A673 (cell line): ENCODE measurements around the gene SMYD3. TPM values are rescaled to one million over a fixed set of nuclear protein-coding genes. Genes with fewer than 3 reads are reported as not detected.

Experiments used
- BruUV-seq: library from RNA; stranded (reverse); fragments of 400-500 nt; replicated peaks from 2 replicates; lab custom pipeline; 2021; lab: Mats Ljungman, UMichigan
- CTCF ChIA-PET: fragments of 300-600 bp; sonication (Branson Sonifier 250); formaldehyde crosslinking; loops from one replicate; lab custom pipeline; 2022; ENCODE audit warnings: antibody characterized with exemption; lab: Charles Lee
- POLR2A ChIA-PET: fragments of 300-600 bp; sonication (Branson Sonifier 250); formaldehyde crosslinking; loops from one replicate; lab custom pipeline; 2022; ENCODE audit warnings: antibody characterized with exemption; ENCODE audit not compliant: low non-redundant PET; lab: Charles Lee
- DNase-seq: peaks from one replicate; pipeline ENCODE4 v3.0.0-alpha.2; 2015; ENCODE audit warnings: low spot score
- H3K27ac ChIP-seq: fragments of 200-600 bp; sonication (generic); 2 replicates; pipeline ENCODE4 v1.5.1; 2016; ENCODE audit warnings: mixed run types, low read depth, mild to moderate bottlenecking, mixed read lengths, antibody characterized with exemption, low read length; ENCODE audit not compliant: poor library complexity, severe bottlenecking
- H3K27me3 ChIP-seq: fragments of 200-600 bp; sonication (generic); replicated peaks from 2 replicates; pipeline ENCODE4 v1.6.1; 2017; ENCODE audit warnings: mixed run types, low read depth, mild to moderate bottlenecking, mixed read lengths, antibody characterized with exemption, low read length; ENCODE audit not compliant: insufficient read depth, poor library complexity
- H3K36me3 ChIP-seq: fragments of 200-600 bp; sonication (generic); 2 replicates; pipeline ENCODE4 v1.6.1; 2016; ENCODE audit warnings: mixed run types, mild to moderate bottlenecking, mixed read lengths, antibody characterized with exemption, low read length; ENCODE audit not compliant: insufficient read depth, poor library complexity, severe bottlenecking
- H3K4me1 ChIP-seq: fragments of 200-600 bp; sonication (generic); 2 replicates; pipeline ENCODE4 v1.6.1; 2017; ENCODE audit warnings: mixed run types, mild to moderate bottlenecking, mixed read lengths, antibody characterized with exemption, low read length; ENCODE audit not compliant: insufficient read depth, poor library complexity, severe bottlenecking
- H3K4me3 ChIP-seq: fragments of 200-600 bp; sonication (generic); 2 replicates; pipeline ENCODE4 v1.5.1; 2016; ENCODE audit warnings: low read depth, mixed run types, mild to moderate bottlenecking, mixed read lengths, low read length; ENCODE audit not compliant: poor library complexity, severe bottlenecking
- H3K9me3 ChIP-seq: fragments of 200-600 bp; sonication (generic); 2 replicates; pipeline ENCODE4 v1.6.1; 2016; ENCODE audit warnings: mixed run types, low read depth, mild to moderate bottlenecking, mixed read lengths, antibody characterized with exemption, low read length; ENCODE audit not compliant: poor library complexity, severe bottlenecking
- CTCF ChIP-seq: fragments of 300-800, 200-600 bp; sonication (generic); conservative IDR thresholded peaks from 2 replicates; pipeline ENCODE4 v1.5.1; 2017; ENCODE audit warnings: low read depth, mild to moderate bottlenecking, antibody characterized with exemption, low read length, moderate library complexity, mixed read lengths
- EZH2 ChIP-seq: fragments of 200-600 bp; sonication (generic); IDR thresholded peaks from 2 replicates; pipeline ENCODE4 v1.6.1; 2017; ENCODE audit warnings: borderline replicate concordance, low read depth, mild to moderate bottlenecking, mixed read lengths, antibody characterized with exemption, low read length; ENCODE audit not compliant: poor library complexity, severe bottlenecking
- intact Hi-C: fragments of 100-400 bp; cut with micrococcal nuclease; formaldehyde crosslinking; loops from one replicate; pipeline ENCODE4 v1.10.0; 2022; ENCODE audit not compliant: unreplicated experiment
- total RNA-seq: library from RNA; stranded (reverse); gene quantifications from 2 replicates; pipeline ENCODE4 v1.2.3, GENCODE V29; 2021

SMYD3 gene
- total RNA-seq, 1 experiment from 2014 or later, result 29.0 TPM

GRCh38 chr1:246462986-246463385, 44.1 kb downstream of the SMYD3 start:
- no peaks in the 10 kb centered on the region for H3K27me3 ChIP-seq
- no peak for DNase-seq
- H3K4me3 ChIP-seq, result no peak overlapping the region
- H3K4me1 ChIP-seq, result no peaks in the 10 kb centered on the region
- no TSS peak for BruUV-seq
- CTCF ChIA-PET, result no interaction called here
- TF ChIP-seq CTCF (no peak), EZH2 (no peak)
- H3K27ac ChIP-seq, result no peak overlapping the region
- H3K36me3 ChIP-seq, result no peaks in the 10 kb centered on the region
- POLR2A ChIA-PET, result no interaction called here
- no peaks in the 10 kb centered on the region for H3K9me3 ChIP-seq
- intact Hi-C loops, result no loop called here

- ChIA-PET POLR2A (no interaction called here), CTCF (interaction anchor here (0.6 kb wide), 1 partner anchor 663 kb away, joined by 5 read pairs; no protein-coding TSS in a partner anchor)
- Histone ChIP-seq H3K4me1 (no peaks in the 10 kb centered on the region), H3K27ac (no peak overlapping the region), H3K27me3 (no peaks in the 10 kb centered on the region), H3K36me3 (no peaks in the 10 kb centered on the region), H3K9me3 (no peaks in the 10 kb centered on the region), H3K4me3 (no peak overlapping the region)
- BruUV-seq, result no TSS peak
- intact Hi-C loops, result no loop called here
- TF ChIP-seq CTCF, result no peak
- no peak for TF ChIP-seq EZH2
- DNase-seq, result no peak
Measured at GRCh38 chr1:246460406-246460805, 46.7 kb downstream of the SMYD3 start.

GRCh38 chr1:246459221-246459620, 47.9 kb downstream of the SMYD3 start:
- POLR2A ChIA-PET, result no interaction called here
- CTCF ChIA-PET, result no interaction called here
- Histone ChIP-seq H3K4me1 (no peaks in the 10 kb centered on the region), H3K9me3 (no peaks in the 10 kb centered on the region), H3K27me3 (no peaks in the 10 kb centered on the region), H3K4me3 (no peak overlapping the region), H3K36me3 (no peaks in the 10 kb centered on the region), H3K27ac (no peak overlapping the region)
- TF ChIP-seq CTCF (no peak), EZH2 (no peak)
- BruUV-seq, result no TSS peak
- intact Hi-C loops, result no loop called here
- DNase-seq, result no peak
